ENCODE results near the gene B3GNT3.

- TF ChIP-seq CTCF (IDR thresholded peaks at IDR 0.05; ENCODE audit: borderline replicate concordance, extremely low read depth, low read length, poor library complexity, severe bottlenecking) (peak; percentile 85), EZH2 (IDR thresholded peaks at IDR 0.05; ENCODE audit: borderline replicate concordance, low read depth, low read length, severe bottlenecking) (no peak)
These were observed 19.6 kb upstream of the B3GNT3 start for GRCh38 chr19:17775245-17775927.
